ENCODE results near the gene EVA1C. TPM values are rescaled to one million over a fixed set of nuclear protein-coding genes. Genes with fewer than 3 reads are reported as not detected.
"Not testable (repeated sequence)": the region's sequence is repeated elsewhere in the genome, so short reads cannot be mapped to it uniquely, and the experiment has no call there.

Gene EVA1C
- total RNA-seq, 2 experiments from 2014 or later = 5.0 to 6.3 TPM

DNA sequence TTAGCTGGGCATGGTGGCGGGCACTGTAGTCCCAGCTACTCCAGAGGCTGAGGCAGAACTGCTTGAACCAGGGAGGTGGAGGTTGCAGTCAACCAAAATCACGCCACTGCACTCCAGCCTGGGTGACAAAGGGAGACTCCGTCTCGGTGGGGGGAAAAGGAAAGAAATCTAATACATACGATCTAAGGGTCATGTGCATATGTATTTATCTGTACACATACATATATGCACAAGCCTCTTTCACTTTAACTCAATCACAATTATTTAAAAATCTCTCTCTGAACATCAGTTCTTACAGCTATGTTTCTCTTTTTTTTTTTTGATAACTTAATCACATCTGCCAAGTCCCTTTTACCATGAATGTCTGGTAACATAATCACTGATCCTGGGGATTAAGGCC is 34.7 kb downstream of the EVA1C start:
- no peak overlapping the region for H3K4me3 Mint-ChIP-seq
- H3K4me1 Mint-ChIP-seq = no peaks in the 10 kb centered on the region
- H3K9me3 Mint-ChIP-seq = peaks cover 9% of the 10 kb centered on the region
- peaks cover 9% of the 10 kb centered on the region for H3K36me3 Mint-ChIP-seq (ENCODE audit: low read depth)
- ChIA-PET POLR2A (no interaction called here), CTCF (no interaction called here)
- H3K27me3 Mint-ChIP-seq = no peaks in the 10 kb centered on the region
- DNase-seq = no peak
- no peak overlapping the region for H3K27ac Mint-ChIP-seq

DNA sequence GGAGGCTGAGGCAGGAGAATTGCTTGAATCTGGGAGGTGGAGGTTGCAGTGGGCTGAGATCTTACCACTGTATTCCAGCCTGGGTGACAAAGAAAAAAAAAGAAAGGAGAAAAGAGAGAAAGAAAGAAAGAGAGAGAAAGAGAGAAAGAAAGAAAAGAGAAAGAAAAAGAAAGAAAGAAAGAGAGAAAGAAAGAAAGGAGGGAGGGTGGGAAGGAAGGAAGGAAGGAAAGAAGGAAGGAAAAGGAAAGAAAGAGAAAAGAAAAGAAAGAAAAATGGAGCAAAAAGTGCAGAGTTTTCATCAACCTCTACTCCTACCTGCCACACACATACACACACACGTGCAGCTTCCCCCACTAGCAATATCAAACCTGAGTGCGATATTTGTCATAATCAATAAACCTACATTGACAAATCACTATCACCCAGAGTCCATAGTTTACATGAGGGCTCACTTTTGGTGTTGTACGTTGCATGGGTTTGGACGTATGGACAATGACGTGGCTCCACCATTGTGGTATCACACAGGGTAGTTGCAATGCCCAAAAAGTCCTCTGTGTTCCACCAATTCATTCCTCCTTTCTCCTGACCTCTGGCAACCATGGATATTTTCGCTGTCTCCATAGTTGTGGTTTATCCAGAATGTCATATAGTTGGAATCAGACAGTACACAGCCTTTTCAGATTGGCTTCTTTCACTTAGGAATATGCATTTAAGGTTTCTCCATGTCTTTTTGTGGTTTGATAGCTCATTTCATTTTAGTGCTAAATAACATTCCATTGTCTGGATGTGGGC is 36.5 kb downstream of the EVA1C start:
- Mint-ChIP-seq H3K4me3 (no peak overlapping the region), H3K27me3 (no peaks in the 10 kb centered on the region), H3K4me1 (no peaks in the 10 kb centered on the region), H3K9me3 (peaks cover 3% of the 10 kb centered on the region), H3K27ac (no peak overlapping the region), H3K36me3 (ENCODE audit: low read depth) (peaks cover 3% of the 10 kb centered on the region)
- DNase-seq = no peak
- CTCF ChIA-PET = no interaction called here
- POLR2A ChIA-PET = no interaction called here

GRCh38 chr21:32450881-32451701 is 38.6 kb downstream of the EVA1C start:
- H3K9me3 Mint-ChIP-seq; H3K36me3 Mint-ChIP-seq (ENCODE audit: low read depth); H3K4me3 Mint-ChIP-seq; H3K4me1 Mint-ChIP-seq; H3K27ac Mint-ChIP-seq; POLR2A ChIA-PET; H3K27me3 Mint-ChIP-seq; DNase-seq: not testable (repeated sequence)
- CTCF ChIA-PET = interaction anchor here (0.6 kb wide), 1 partner anchor 57 kb away, joined by 3 read pairs; no protein-coding TSS in a partner anchor

- H3K36me3 Mint-ChIP-seq (ENCODE audit: low read depth); H3K4me3 Mint-ChIP-seq; H3K4me1 Mint-ChIP-seq; CTCF ChIA-PET; DNase-seq; H3K9me3 Mint-ChIP-seq; POLR2A ChIA-PET; H3K27ac Mint-ChIP-seq; H3K27me3 Mint-ChIP-seq: not testable (repeated sequence)
Measured at GRCh38 chr21:32452191-32452590, 39.7 kb downstream of the EVA1C start.

- no peaks in the 10 kb centered on the region for H3K36me3 Mint-ChIP-seq (ENCODE audit: low read depth)
- no peaks in the 10 kb centered on the region for H3K27me3 Mint-ChIP-seq
- H3K27ac Mint-ChIP-seq = no peak overlapping the region
- no peaks in the 10 kb centered on the region for H3K9me3 Mint-ChIP-seq
- ChIA-PET POLR2A (no interaction called here), CTCF (no interaction called here)
- no peaks in the 10 kb centered on the region for H3K4me1 Mint-ChIP-seq
- no peak overlapping the region for H3K4me3 Mint-ChIP-seq
- DNase-seq = no peak
Measured at GRCh38 chr21:32452641-32453040, 40.1 kb downstream of the EVA1C start.

GRCh38 chr21:32455548-32455947 is 43.0 kb downstream of the EVA1C start:
- no peak overlapping the region for H3K27ac Mint-ChIP-seq
- ChIA-PET POLR2A (no interaction called here), CTCF (no interaction called here)
- no peaks in the 10 kb centered on the region for H3K36me3 Mint-ChIP-seq (ENCODE audit: low read depth)
- H3K4me1 Mint-ChIP-seq = no peaks in the 10 kb centered on the region
- no peaks in the 10 kb centered on the region for H3K9me3 Mint-ChIP-seq
- no peak overlapping the region for H3K4me3 Mint-ChIP-seq
- DNase-seq = no peak
- no peaks in the 10 kb centered on the region for H3K27me3 Mint-ChIP-seq

GRCh38 chr21:32456497-32456918 is 44.0 kb downstream of the EVA1C start:
- Mint-ChIP-seq H3K4me3 (no peak overlapping the region), H3K9me3 (no peaks in the 10 kb centered on the region), H3K27ac (no peak overlapping the region), H3K4me1 (no peaks in the 10 kb centered on the region), H3K36me3 (ENCODE audit: low read depth) (no peaks in the 10 kb centered on the region), H3K27me3 (no peaks in the 10 kb centered on the region)
- no peak for DNase-seq
- ChIA-PET CTCF (no interaction called here), POLR2A (no interaction called here)

GRCh38 chr21:32457360-32457840 is 44.9 kb downstream of the EVA1C start:
- no peak overlapping the region for H3K4me3 Mint-ChIP-seq
- H3K9me3 Mint-ChIP-seq = no peaks in the 10 kb centered on the region
- no peaks in the 10 kb centered on the region for H3K27me3 Mint-ChIP-seq
- POLR2A ChIA-PET = no interaction called here
- H3K36me3 Mint-ChIP-seq (ENCODE audit: low read depth) = no peaks in the 10 kb centered on the region
- no peak overlapping the region for H3K27ac Mint-ChIP-seq
- H3K4me1 Mint-ChIP-seq = no peaks in the 10 kb centered on the region
- DNase-seq = no peak
- CTCF ChIA-PET = no interaction called here

GRCh38 chr21:32457962-32458361 is 45.5 kb downstream of the EVA1C start:
- H3K9me3 Mint-ChIP-seq = no peaks in the 10 kb centered on the region
- H3K4me1 Mint-ChIP-seq = no peaks in the 10 kb centered on the region
- ChIA-PET CTCF (no interaction called here), POLR2A (no interaction called here)
- H3K4me3 Mint-ChIP-seq = no peak overlapping the region
- H3K27ac Mint-ChIP-seq = no peak overlapping the region
- DNase-seq = no peak
- no peaks in the 10 kb centered on the region for H3K27me3 Mint-ChIP-seq
- H3K36me3 Mint-ChIP-seq (ENCODE audit: low read depth) = no peaks in the 10 kb centered on the region

- no peaks in the 10 kb centered on the region for H3K27me3 Mint-ChIP-seq
- POLR2A ChIA-PET = no interaction called here
- DNase-seq = no peak
- no peak overlapping the region for H3K4me3 Mint-ChIP-seq
- CTCF ChIA-PET = no interaction called here
- no peaks in the 10 kb centered on the region for H3K4me1 Mint-ChIP-seq
- H3K9me3 Mint-ChIP-seq = no peaks in the 10 kb centered on the region
- no peaks in the 10 kb centered on the region for H3K36me3 Mint-ChIP-seq (ENCODE audit: low read depth)
- H3K27ac Mint-ChIP-seq = no peak overlapping the region
Measured at GRCh38 chr21:32459972-32460371, 47.5 kb downstream of the EVA1C start.

- no peaks in the 10 kb centered on the region for H3K27me3 Mint-ChIP-seq
- H3K9me3 Mint-ChIP-seq = no peaks in the 10 kb centered on the region
- H3K27ac Mint-ChIP-seq = no peak overlapping the region
- H3K36me3 Mint-ChIP-seq (ENCODE audit: low read depth) = no peaks in the 10 kb centered on the region
- H3K4me1 Mint-ChIP-seq = no peaks in the 10 kb centered on the region
- ChIA-PET POLR2A (no interaction called here), CTCF (no interaction called here)
- H3K4me3 Mint-ChIP-seq = no peak overlapping the region
- no peak for DNase-seq
Measured at GRCh38 chr21:32461503-32461902, 49.0 kb downstream of the EVA1C start.

- POLR2A ChIA-PET; H3K4me1 Mint-ChIP-seq; H3K9me3 Mint-ChIP-seq; H3K4me3 Mint-ChIP-seq; DNase-seq; CTCF ChIA-PET; H3K36me3 Mint-ChIP-seq (ENCODE audit: low read depth); H3K27me3 Mint-ChIP-seq; H3K27ac Mint-ChIP-seq: not testable (repeated sequence)
Measured at GRCh38 chr21:32462564-32462963, 50.1 kb downstream of the EVA1C start.

DNA sequence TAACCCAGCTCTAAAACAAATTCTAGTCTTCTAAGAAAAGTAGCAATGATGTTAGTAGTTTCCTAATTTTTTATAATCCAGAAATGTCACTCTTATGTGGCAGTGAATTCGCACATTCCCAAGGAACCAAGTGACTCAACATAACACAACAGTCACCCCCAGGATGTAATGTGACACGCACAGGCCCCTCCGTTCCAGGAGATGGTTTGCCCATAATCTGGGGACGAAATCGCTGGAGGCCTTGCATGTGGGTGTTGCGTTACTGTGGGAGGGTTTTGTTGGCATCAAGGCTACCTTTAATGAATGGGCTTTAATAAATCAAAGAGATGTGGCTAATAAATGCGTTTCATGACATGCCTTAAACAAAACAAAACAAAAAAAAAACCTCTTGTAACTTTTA is 50.9 kb downstream of the EVA1C start:
- H3K36me3 Mint-ChIP-seq (ENCODE audit: low read depth) = no peaks in the 10 kb centered on the region
- POLR2A ChIA-PET = no interaction called here
- H3K27me3 Mint-ChIP-seq = no peaks in the 10 kb centered on the region
- CTCF ChIA-PET = no interaction called here
- DNase-seq = no peak
- H3K4me3 Mint-ChIP-seq = no peak overlapping the region
- no peaks in the 10 kb centered on the region for H3K9me3 Mint-ChIP-seq
- H3K27ac Mint-ChIP-seq = no peak overlapping the region
- H3K4me1 Mint-ChIP-seq = no peaks in the 10 kb centered on the region

- Mint-ChIP-seq H3K27ac (no peak overlapping the region), H3K36me3 (ENCODE audit: low read depth) (no peaks in the 10 kb centered on the region), H3K4me1 (no peaks in the 10 kb centered on the region), H3K4me3 (no peak overlapping the region), H3K27me3 (no peaks in the 10 kb centered on the region), H3K9me3 (no peaks in the 10 kb centered on the region)
- DNase-seq = no peak
- ChIA-PET POLR2A (no interaction called here), CTCF (interaction anchor here (1.1 kb wide), 2 partner anchors 17 to 137 kb away, joined by 3 to 4 read pairs; no protein-coding TSS in a partner anchor)
Measured at GRCh38 chr21:32463889-32464300, 51.4 kb downstream of the EVA1C start.

All from activated CD4-positive, alpha-beta memory T cell treated with anti-CD3 and anti-CD28 coated beads, Interleukin-2, amount 10 ng/mL, durations not matched to agents 7 days and 5 days (primary cell).